Panc1 (cell line): ENCODE data around the gene LAMTOR3. TPM values are rescaled to one million over a fixed set of nuclear protein-coding genes. Genes with fewer than 3 reads are reported as not detected.

Source experiments
- ATAC-seq: fragments of 200-7000 bp; cut with Tn5 transposase; 2 replicates; pipeline ENCODE4 v1.9.1; 2020; ENCODE audit warnings: mild to moderate bottlenecking, moderate library complexity
- BruUV-seq: library from RNA; stranded (reverse); fragments of 400-500 nt; replicated peaks from 2 replicates; lab custom pipeline; 2021; lab: Mats Ljungman, UMichigan
- CTCF ChIA-PET: fragments of 300-600 bp; sonication (Branson Sonifier 250); formaldehyde crosslinking; loops from one replicate; lab custom pipeline; 2022; ENCODE audit warnings: antibody characterized with exemption; lab: Charles Lee
- POLR2A ChIA-PET: fragments of 300-600 bp; sonication (Branson Sonifier 250); formaldehyde crosslinking; loops from one replicate; lab custom pipeline; 2022; ENCODE audit warnings: antibody characterized with exemption; lab: Charles Lee
- DNase-seq: peaks from one replicate; pipeline ENCODE4 v3.0.0-alpha.2; 2010; ENCODE audit warnings: low read depth, low spot score
- H3K27ac ChIP-seq: 2 replicates; pipeline ENCODE4 v1.5.1; 2011; ENCODE audit warnings: mild to moderate bottlenecking, low read length, inconsistent platforms
- H3K27me3 ChIP-seq: fragments of 200-500 bp; sonication (Bioruptor generic); 2 replicates; pipeline ENCODE4 v1.6.0; 2014; ENCODE audit warnings: low read length, inconsistent platforms; ENCODE audit not compliant: control insufficient read depth, insufficient read depth
- H3K36me3 ChIP-seq: fragments of 200-500 bp; sonication (Bioruptor generic); 2 replicates; pipeline ENCODE4 v1.5.1; 2014; ENCODE audit warnings: inconsistent platforms, mild to moderate bottlenecking, low read length, moderate library complexity; ENCODE audit not compliant: control insufficient read depth, insufficient read depth
- H3K4me1 ChIP-seq: 2 replicates; pipeline ENCODE4 v1.5.1; 2011; ENCODE audit warnings: inconsistent platforms, mild to moderate bottlenecking, low read length, moderate library complexity; ENCODE audit not compliant: control insufficient read depth, insufficient read depth
- H3K4me3 ChIP-seq, 2 experiments: 2 replicates each; pipeline ENCODE4 v1.5.1; 2011 to 2012; ENCODE audit warnings: low read depth in 2 of 2, low read length in 2 of 2, mild to moderate bottlenecking in 2 of 2, inconsistent platforms in 1 of 2, moderate library complexity in 1 of 2
- H3K9me3 ChIP-seq: fragments of 200-500 bp; sonication (Bioruptor generic); 2 replicates; pipeline ENCODE4 v1.5.1; 2014; ENCODE audit warnings: low read depth, mild to moderate bottlenecking, inconsistent platforms, low read length, moderate library complexity; ENCODE audit not compliant: control insufficient read depth, insufficient read depth
- POLR2AphosphoS5 ChIP-seq: IDR thresholded peaks from 2 replicates; pipeline ENCODE4 v1.6.1; 2012; ENCODE audit warnings: mild to moderate bottlenecking, low read depth, low read length, moderate library complexity
- SIN3A ChIP-seq: IDR thresholded peaks from 2 replicates; pipeline ENCODE4 v1.6.1; 2012; ENCODE audit warnings: low read depth, mild to moderate bottlenecking, low read length, moderate library complexity, borderline replicate concordance; ENCODE audit not compliant: insufficient read depth
- TCF7L2 ChIP-seq: IDR thresholded peaks from 2 replicates; pipeline ENCODE4 v1.6.1; 2011; ENCODE audit warnings: mild to moderate bottlenecking, low read depth, low read length, inconsistent platforms
- in situ Hi-C: cut with HindIII; loops from 2 replicates; pipeline ENCODE4 v1.10.0; 2016; ENCODE audit warnings: low sequenced_read_pairs, low pct_unique_long_range_greater_than_20kb
- intact Hi-C: fragments of 100-400 bp; cut with micrococcal nuclease; formaldehyde crosslinking; loops from one replicate; pipeline ENCODE4 v1.10.0; 2022; ENCODE audit not compliant: unreplicated experiment
- total RNA-seq: library from RNA; stranded (reverse); gene quantifications from one replicate; pipeline ENCODE4 v1.2.1, GENCODE V29; 2021; ENCODE audit not compliant: unreplicated experiment
- TF ChIP-seq, protein P1 (sequence below), 2 experiments: IDR thresholded peaks; 2 replicates each; pipeline ENCODE4 v1.6.1; 2011 to 2012; ENCODE audit warnings: low read depth in 2 of 2, control low read depth in 1 of 2, low read length in 1 of 2, mild to moderate bottlenecking in 1 of 2, moderate library complexity in 1 of 2; ENCODE audit not compliant: insufficient read depth in 1 of 2
- TF ChIP-seq, protein P2 (sequence below): fragments of 450-650 bp; IDR thresholded peaks from 2 replicates; pipeline ENCODE4 v1.5.1; 2017; ENCODE audit warnings: mild to moderate bottlenecking

The LAMTOR3 gene
- total RNA-seq, 1 experiment from 2014 or later, result 20.3 TPM

DNA sequence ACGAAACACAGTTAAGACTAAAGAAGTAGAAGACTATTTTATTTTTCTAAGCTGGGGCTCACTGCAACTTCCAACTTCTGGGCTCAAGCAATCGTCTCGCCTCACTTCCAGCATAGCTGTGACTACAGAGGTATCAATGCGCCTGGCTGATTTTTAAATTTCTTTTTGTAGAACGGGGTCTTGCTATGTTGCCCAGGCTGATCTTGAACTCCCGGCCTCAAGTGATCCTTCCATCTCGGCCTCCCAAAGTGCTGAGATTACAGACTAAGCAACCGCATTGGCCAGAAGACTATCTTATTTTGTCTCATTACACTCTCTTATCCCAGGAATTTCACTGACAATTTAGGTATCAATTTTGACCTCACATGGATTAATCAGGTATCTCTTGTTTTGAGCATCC is 1.2 kb downstream of the LAMTOR3 start:
- Histone ChIP-seq H3K27me3 (no peaks in the 10 kb centered on the region), H3K27ac (peak overlapping the region; percentile 82; the same call in 1 of the 2 replicates), H3K36me3 (no peaks in the 10 kb centered on the region; the same call in 1 of the 2 replicates), H3K9me3 (no peaks in the 10 kb centered on the region), H3K4me3 (peak overlapping the region; percentile 78 to 91), H3K4me1 (no peaks in the 10 kb centered on the region; the same call in 1 of the 2 replicates)
- no TSS peak for BruUV-seq
- in situ Hi-C loops (no loop called here), intact Hi-C loops (loop anchor here (10.0 kb wide), 1 partner anchor 52 kb away; the partner anchor contains the start of gene DNAJB14)
- CTCF ChIA-PET, result no interaction called here
- TF ChIP-seq, protein P1, sequence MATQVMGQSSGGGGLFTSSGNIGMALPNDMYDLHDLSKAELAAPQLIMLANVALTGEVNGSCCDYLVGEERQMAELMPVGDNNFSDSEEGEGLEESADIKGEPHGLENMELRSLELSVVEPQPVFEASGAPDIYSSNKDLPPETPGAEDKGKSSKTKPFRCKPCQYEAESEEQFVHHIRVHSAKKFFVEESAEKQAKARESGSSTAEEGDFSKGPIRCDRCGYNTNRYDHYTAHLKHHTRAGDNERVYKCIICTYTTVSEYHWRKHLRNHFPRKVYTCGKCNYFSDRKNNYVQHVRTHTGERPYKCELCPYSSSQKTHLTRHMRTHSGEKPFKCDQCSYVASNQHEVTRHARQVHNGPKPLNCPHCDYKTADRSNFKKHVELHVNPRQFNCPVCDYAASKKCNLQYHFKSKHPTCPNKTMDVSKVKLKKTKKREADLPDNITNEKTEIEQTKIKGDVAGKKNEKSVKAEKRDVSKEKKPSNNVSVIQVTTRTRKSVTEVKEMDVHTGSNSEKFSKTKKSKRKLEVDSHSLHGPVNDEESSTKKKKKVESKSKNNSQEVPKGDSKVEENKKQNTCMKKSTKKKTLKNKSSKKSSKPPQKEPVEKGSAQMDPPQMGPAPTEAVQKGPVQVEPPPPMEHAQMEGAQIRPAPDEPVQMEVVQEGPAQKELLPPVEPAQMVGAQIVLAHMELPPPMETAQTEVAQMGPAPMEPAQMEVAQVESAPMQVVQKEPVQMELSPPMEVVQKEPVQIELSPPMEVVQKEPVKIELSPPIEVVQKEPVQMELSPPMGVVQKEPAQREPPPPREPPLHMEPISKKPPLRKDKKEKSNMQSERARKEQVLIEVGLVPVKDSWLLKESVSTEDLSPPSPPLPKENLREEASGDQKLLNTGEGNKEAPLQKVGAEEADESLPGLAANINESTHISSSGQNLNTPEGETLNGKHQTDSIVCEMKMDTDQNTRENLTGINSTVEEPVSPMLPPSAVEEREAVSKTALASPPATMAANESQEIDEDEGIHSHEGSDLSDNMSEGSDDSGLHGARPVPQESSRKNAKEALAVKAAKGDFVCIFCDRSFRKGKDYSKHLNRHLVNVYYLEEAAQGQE (IDR thresholded peaks at IDR 0.05; ENCODE audit: insufficient read depth in 1 of 2, low read depth in 2 of 2, low read length in 1 of 2), result no peak
- TF ChIP-seq, protein P2, sequence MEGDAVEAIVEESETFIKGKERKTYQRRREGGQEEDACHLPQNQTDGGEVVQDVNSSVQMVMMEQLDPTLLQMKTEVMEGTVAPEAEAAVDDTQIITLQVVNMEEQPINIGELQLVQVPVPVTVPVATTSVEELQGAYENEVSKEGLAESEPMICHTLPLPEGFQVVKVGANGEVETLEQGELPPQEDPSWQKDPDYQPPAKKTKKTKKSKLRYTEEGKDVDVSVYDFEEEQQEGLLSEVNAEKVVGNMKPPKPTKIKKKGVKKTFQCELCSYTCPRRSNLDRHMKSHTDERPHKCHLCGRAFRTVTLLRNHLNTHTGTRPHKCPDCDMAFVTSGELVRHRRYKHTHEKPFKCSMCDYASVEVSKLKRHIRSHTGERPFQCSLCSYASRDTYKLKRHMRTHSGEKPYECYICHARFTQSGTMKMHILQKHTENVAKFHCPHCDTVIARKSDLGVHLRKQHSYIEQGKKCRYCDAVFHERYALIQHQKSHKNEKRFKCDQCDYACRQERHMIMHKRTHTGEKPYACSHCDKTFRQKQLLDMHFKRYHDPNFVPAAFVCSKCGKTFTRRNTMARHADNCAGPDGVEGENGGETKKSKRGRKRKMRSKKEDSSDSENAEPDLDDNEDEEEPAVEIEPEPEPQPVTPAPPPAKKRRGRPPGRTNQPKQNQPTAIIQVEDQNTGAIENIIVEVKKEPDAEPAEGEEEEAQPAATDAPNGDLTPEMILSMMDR, result no peak
- TF ChIP-seq SIN3A, result no peak
- ATAC-seq, result no peak
- POLR2A ChIA-PET, result interaction anchor here (0.7 kb wide), 1 partner anchor 54 kb away, joined by 6 read pairs; no protein-coding TSS in a partner anchor
- DNase-seq, result no peak

DNA sequence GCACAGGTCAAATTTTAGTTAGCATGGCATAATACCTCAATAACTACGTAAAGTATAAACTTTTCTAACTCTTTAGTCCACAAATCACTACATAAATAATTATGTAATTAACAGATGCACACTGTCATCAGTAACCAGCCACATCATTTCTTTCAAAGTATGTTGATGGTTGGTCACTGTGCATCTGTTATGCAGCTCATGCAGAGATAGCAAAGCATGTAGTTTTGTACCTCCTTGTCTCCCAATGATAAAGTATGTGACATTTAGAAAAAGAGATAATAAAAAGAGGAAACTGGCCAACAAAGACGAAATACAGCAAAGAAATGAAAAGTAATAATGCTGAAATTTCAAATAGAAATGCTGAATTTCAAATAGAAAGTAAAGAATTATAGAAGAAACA is 2.9 kb downstream of the LAMTOR3 start:
- H3K4me3 ChIP-seq, result no peak overlapping the region
- no peak overlapping the region for H3K27ac ChIP-seq
- peaks cover 7% of the 10 kb centered on the region; the same call in 1 of the 2 replicates for H3K36me3 ChIP-seq
- no peaks in the 10 kb centered on the region for H3K27me3 ChIP-seq
- DNase-seq (no peak), ATAC-seq (no peak)
- no peaks in the 10 kb centered on the region for H3K9me3 ChIP-seq
- in situ Hi-C loops (no loop called here), intact Hi-C loops (loop anchor here (10.0 kb wide), 1 partner anchor 53 kb away; the partner anchor contains the start of gene DNAJB14)
- ChIA-PET CTCF (no interaction called here), POLR2A (no interaction called here)
- TF ChIP-seq POLR2AphosphoS5 (no peak), SIN3A (no peak), TCF7L2 (no peak)
- TF ChIP-seq, protein P2, result no peak
- TF ChIP-seq, protein P1 (IDR thresholded peaks at IDR 0.05; ENCODE audit: insufficient read depth in 1 of 2, low read depth in 2 of 2, low read length in 1 of 2), result no peak
- no peaks in the 10 kb centered on the region; the same call in 1 of the 2 replicates for H3K4me1 ChIP-seq
- BruUV-seq, result no TSS peak
